HG03432 (cell line): ENCODE results near the gene DUSP16.

ENCODE experiments used
- ATAC-seq: cut with Tn5 transposase; IDR thresholded peaks from one replicate; pipeline ENCODE4 v1.9.1; 2021; ENCODE audit warnings: mild to moderate bottlenecking, moderate library complexity; ENCODE audit not compliant: unreplicated experiment

The DUSP16 gene

DNA sequence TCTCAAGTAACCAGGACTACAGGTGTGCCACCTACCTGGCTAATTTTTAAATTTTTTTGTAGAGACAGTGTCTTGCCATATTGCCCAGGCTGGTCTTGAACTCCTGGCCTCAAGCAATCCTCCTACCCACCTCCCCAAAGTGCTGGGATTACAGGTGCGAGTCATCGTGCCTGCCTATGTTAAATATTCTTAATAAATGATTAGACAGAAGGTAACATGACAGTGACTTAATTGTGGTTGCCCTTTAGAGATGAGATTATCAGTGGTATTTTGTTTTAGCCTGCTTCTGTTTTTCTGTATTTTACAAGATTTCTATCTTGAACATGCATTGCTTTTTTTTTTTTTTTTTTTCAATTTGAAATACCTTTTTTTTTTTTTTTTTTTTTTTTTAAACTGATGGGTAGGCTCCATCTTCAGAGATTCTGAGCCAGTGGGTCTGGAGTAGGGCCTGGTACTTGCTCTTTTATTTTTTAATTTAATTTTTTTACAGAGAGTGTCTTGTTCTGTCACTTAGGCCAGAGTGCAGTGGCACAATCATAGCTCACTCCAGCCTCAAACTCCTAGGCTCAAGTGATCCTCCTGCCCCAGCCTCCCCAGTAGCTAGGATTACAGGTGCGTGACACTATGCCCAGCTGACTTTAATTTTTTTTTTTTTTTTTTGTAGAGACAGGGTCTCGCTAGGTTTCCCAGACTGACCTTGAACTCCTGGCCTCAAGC, 117.3 kb downstream of the DUSP16 start:
- no peak for ATAC-seq

DNA sequence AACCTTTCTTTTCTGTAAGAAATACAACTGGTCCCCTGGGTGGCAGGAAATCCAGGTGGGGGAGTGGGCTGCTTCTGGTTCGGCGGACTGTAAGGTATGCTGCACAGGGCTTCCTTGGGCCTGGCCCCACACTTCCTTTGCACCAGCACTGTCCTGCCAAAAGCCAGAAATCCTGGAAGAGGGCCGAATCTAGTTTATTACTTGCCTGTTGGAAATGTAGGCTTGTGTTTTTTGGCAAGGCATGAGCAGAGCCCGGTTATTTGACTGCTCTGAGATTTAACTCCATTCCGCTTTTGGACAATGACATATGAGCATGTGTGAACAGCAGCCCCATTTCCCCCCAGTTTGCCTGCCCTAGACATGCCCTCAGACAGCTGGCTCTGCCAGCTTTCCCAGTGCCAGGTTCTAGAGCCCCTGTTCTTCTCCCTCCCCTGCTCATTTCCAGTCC, 119.2 kb downstream of the DUSP16 start:
- no peak for ATAC-seq

DNA sequence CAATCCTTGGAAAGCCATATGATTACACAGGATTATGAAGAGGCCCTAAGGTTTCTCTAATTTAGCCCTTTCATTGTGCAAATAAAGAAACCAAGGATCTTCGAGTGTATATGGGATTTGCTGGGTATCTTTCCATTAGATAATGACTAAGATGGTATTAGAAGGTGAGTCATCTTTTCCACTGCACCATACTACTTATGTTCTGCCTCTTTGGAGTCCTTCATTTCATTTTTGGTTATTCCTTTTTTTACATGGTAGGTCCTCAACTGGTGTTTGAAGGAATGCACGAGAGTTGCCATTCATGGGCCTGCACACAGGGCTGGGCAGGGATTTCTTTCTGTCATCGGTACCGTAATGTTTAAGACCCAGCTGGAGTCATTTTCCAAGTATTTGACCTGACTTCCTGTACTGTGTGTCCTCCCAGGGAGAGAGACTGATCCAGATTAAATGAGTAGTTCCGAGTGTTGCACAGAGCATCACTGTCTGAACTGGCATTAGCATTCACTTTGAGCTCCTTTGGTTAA, 120.1 kb downstream of the DUSP16 start:
- ATAC-seq, result no peak

DNA sequence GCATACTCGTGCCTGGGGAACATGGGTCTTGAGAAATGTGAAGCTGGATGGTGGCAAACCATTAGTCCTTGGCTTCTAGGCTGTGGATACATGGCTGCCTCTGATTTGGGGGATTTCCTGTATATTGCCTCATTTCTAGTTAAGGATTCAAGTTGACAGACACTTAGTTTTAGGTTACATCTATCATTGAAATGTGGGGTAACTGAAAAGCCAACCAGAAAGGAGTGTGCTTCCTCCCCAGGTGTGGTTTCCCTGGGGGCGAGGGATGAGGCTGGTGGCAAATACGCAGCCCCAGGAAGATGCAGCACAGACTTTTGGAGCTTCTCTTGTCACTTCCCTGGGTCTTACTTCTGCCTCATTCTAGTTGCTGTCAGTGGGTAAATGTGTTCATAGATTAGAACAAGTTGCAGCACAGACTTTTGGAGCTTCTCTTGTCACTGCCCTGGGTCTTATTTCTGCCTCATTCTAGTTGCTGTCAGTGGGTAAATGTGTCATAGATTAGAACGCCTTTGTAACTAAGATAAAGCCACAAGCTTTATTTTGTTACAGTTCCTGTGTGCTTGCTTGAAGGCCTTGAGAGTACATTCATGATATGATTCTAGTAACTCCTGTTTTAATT, 120.7 kb downstream of the DUSP16 start:
- ATAC-seq, result no peak

DNA sequence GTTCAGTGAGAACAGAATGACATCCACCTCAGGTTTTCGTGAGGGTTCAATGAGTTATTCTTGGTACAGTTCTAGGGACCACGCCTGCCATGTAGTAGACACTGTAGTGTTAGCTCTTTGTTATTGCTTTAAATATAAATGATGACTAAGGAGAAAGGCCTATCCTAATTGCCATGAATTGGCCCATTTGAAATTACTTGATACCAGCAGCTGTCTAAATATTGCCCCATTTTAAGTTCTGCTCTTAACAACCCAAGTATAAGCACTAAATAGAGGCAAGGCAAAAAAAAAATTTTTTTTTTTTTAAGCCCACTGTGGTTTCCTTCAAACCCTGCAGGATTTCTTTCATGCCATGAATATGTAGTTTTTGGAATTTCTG, 121.2 kb downstream of the DUSP16 start:
- no peak for ATAC-seq

DNA sequence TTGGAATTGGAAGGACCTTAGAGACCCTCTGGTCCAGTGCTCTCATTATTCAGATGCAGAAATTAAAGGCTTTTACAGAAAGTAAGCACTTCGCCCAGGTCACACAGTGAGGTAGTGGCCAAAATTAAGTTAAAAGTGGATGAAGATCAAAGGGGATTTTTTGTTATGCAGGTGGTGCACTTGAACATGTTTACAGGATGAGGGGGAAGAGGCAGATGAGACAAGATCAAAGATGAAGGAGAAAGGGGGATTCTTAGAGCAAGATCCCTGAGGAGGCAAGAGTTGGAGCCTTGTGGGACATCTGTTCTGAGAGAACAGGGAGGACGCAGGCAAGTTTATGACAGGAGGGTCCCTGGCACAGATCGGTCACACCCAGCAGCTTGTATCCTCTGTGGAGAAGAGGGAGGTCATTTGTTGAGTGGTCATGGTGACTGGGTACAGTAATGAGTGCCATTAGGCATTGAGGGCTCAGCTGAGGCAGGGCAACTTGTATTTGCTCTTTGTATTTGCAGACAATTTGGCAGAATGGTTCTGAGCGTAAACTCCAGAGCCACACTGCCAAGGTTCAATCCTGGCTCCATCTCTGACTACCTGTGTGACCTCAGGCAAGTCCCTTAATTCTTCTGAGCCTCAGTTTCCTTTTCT, 121.8 kb downstream of the DUSP16 start:
- ATAC-seq, result no peak

DNA sequence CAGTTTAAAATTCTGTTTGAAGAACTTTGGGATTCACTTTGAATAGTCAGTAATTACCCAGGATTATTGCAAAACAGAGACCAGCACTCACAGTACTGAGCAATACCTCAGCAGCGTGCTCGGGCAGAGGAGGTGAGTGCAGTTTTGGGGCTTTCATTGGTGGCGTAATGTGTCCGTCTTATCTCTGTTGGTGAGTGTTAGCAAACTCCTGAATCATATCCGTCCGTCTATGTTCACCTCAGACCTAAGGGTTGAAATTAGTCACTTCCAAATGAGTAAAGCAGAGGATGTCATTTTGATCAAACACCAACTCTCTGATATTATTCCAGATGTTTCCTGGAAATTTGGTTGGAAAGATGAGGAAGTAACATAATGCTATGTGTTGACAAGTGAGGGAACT, 123.0 kb downstream of the DUSP16 start:
- ATAC-seq, result no peak

DNA sequence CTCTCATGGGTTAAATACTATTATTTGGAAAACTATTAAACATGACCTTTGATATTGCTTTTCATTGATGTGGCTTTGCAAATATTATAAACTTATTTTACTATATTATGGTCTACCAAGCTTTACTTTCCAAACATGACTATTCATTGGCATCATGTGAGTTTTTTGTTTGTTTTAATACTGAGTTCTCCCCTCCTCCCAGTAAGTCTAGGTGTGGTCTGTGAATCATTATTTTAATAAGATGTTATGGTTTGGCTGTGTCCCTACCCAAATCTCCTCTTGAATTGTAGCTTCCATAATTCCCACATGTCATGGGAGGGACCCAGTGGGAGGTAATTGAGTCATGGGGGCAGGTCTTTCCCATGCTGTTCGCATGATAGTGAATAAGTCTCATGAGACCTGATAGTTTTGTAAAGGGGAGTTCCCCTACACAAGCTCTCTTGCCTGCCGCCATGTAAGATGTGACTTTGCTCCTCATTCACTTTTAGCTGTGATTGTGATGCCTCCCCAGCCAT, 125.8 kb downstream of the DUSP16 start:
- ATAC-seq, result no peak

DNA sequence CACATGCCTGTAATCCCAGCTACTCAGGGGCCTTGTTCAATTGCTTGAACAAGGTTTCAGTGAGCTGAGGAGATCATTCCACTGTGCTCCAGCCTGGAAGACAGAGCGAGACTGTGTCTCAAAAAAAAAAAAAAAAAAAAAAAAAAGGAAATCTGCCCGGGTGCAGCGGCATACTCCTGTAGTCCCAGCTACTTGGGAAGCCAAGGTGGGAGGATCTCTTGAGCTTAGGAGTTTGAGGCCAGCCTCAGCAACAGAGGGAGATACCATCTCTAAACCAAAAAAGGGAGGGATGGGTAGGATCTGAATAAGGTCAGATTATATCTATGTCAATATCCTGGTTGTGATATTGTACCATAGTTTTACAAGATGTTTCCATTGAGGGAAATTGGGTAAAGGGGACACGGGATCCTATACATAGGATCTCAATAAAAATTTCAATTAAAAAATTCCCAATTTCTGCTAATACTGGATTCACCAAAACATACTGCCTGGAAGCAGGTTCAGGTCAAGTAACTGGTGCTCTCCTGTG, 129.4 kb downstream of the DUSP16 start:
- no peak for ATAC-seq

DNA sequence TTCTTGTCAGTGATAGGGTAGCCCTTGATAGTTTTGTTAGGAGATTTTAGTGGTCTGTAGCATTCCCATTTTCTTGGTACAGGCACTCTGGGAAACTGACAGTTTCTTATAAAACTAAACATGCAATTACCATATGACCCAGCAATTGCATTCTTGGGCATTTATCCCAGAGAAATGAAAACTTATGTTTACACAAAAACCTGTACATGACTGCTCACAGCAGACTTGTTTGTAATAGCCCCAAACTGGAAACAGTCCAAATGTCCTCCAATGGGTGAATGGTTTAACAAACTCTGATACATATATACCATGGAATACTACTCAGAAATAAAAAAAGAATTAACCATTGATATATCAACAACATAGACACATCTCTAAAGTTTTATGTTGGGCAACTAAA, 130.3 kb downstream of the DUSP16 start:
- ATAC-seq, result no peak

DNA sequence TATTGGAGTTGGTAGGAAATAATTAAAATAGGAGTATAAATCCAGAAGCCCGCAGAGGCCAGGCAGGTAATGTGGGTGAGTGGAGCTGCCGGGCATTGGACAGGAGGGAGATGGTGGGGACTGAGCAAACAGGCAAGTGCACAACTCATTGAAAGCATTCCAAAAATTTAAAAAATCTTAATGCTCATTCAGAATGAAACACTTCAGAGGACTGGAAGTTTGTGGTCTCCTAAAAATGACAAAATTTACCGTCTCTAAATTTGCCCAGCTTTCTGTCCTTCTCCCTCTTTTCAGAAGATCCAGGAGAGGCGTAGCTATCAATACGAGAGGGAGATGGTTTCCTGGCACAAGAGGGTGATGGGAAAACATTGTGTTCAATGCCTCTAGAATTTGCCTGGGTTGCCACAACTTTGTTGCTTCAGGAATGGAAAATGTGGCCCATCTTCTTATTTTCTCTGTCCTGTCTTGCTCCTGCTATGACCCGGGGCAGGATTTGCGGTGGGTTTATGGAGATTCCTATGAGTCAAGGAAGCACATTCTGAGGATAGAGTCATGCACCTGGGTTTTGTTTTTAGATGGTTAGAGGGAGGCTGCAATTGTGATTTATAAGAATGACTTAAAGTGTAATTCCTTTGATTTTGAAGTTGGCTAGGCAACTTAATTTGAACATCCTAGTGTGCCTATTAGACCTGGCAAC, 133.6 kb downstream of the DUSP16 start:
- no peak for ATAC-seq

DNA sequence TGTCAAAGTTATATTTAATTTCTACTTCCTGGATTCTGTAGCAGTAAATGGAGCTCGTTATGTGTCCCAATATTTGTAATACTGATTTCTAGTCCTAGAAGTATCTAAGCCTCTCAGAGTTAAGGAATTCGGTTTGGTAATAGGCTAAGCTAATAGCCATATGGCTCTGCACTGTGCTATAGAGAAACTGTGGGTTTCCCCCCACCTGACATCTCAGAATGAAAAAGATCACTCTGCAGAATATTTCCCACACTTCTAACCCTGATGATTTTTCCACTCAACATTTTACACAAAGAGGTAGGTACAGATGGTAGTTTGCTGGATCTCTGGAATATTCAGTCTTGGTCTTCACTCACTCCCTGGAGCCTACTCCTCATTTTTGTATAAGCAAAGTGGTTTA, 134.6 kb downstream of the DUSP16 start:
- ATAC-seq, result no peak

DNA sequence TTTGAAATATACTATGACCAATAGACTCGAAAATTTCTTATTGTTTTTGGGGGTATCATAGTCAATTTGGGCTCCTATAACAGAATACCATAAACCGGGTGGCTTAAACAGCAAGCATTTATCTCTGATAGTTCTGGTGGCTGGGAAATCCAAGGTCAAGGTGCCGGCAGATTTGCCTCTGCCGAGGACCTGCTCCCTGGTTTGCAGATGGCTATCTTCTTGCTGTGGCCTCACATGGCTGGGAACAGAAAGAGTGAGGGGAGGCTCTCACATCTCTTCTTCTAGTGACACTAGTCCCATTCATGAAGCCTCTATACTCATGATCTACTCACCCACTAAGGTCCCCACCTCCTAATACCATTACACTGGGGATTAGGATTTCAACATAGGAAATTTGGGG, 135.1 kb downstream of the DUSP16 start:
- no peak for ATAC-seq

DNA sequence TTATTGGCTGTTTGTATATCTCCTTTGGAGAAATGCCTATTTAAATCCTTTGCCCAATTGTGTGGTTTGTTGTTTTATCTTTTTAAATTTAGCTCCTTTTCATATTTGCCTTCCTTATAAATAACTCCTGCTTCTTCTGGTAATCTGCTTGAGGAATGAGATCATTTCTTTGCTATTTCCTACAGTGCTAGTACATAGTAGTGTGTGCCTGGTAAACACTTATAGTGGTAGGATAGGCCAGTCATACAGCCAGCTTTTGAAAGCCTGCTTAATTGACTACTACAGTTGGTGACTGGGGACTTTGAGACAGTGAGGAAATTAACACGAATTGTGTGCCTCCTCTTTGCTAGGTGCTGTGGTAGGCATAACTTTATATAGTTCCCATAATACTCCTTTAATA, 137.0 kb downstream of the DUSP16 start:
- no peak for ATAC-seq

DNA sequence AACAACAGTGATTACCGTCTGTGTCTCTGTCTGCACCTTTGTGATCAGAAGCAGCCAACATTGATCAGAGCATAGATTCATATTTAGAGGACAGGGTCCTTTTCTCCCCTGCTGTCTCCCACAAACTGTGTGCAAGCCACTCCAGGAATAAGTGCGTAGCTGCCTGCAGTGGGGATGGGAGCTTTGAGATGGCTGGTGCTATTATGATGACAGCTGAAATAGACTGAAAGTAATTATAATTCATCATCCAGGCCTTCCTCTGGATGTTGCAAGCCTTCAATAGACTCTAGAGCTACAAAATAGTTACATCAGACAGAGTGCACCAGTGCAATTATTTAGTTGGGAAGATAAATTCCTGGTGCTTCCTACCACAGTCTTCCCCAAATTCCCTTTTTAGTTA, 137.7 kb downstream of the DUSP16 start:
- ATAC-seq, result no peak
